Kidney capillary endothelial cell (primary cell): ENCODE data around the gene ZNF497.
"Not testable (repeated sequence)": the region's sequence is repeated elsewhere in the genome, so short reads cannot be mapped to it uniquely, and the experiment has no call there.

Experiments used
- DNase-seq: peaks from one replicate; pipeline ENCODE4 v3.0.0-alpha.2; 2018; ENCODE audit warnings: low spot score

ZNF497 gene

DNA sequence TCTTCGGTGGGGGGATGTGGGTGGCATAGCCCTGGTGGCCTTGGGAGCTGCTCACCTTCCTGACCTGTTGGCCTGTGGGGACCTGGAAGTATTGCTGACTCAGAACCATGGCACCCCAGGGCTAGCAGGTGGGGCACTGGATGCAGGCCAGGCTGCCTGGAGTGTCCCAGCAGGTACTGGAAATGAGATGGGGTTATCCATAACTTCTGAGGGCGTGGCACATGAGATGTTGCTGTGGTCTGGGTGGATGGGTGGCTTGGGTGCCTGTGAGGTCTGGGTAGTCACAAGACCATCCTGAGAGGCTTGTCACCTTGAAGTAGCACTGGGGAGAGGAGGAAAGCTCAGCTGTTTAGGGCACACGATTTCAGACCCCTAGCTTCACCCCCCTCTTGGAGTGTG is 32.3 kb upstream of the ZNF497 start:
- DNase-seq = no peak

- no peak for DNase-seq
Measured at GRCh38 chr19:58393725-58394033, 31.1 kb upstream of the ZNF497 start.

DNA sequence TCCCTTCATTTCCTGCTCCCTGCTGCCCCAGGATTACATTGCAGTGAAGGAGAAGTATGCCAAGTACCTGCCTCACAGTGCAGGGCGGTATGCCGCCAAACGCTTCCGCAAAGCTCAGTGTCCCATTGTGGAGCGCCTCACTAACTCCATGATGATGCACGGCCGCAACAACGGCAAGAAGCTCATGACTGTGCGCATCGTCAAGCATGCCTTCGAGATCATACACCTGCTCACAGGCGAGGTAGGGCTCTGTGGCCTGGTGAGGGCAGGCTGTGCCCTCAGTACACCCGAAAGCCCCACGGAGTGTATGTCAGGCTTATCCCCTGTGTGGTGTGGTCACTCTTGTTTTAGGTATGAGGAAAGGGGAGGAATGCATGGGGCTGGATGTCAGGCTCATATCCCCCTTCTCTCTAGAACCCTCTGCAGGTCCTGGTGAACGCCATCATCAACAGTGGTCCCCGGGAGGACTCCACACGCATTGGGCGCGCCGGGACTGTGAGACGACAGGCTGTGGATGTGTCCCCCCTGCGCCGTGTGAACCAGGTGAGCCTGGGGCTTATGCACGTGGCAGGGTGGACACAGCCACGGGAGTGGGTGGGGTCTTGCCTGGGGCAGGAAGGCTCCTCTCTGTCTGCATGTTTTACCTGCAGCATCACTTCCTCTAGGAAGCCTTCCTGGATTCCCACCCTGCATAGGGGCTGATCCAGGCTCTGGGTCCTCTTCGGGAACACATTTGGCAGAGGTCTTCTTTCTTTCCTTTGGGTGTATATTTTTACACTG is 30.6 kb upstream of the ZNF497 start:
- no peak for DNase-seq

DNA sequence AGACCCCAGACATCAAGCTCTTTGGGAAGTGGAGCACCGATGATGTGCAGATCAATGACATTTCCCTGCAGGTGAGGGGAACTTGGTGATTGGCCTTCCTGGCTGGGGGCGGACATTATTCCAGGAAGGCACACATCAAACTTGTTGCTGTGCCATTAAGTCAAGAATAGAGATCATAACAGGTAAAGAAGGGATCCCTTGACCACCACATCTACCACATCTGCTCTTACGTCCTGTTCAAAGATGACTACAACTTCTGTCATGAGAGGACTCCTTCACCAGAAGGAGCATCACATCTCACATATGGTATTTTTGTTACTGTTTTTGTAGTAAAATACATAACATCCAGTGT is 25.6 kb upstream of the ZNF497 start:
- DNase-seq = no peak

GRCh38 chr19:58387338-58388174 is 25.0 kb upstream of the ZNF497 start:
- DNase-seq = no peak

DNA sequence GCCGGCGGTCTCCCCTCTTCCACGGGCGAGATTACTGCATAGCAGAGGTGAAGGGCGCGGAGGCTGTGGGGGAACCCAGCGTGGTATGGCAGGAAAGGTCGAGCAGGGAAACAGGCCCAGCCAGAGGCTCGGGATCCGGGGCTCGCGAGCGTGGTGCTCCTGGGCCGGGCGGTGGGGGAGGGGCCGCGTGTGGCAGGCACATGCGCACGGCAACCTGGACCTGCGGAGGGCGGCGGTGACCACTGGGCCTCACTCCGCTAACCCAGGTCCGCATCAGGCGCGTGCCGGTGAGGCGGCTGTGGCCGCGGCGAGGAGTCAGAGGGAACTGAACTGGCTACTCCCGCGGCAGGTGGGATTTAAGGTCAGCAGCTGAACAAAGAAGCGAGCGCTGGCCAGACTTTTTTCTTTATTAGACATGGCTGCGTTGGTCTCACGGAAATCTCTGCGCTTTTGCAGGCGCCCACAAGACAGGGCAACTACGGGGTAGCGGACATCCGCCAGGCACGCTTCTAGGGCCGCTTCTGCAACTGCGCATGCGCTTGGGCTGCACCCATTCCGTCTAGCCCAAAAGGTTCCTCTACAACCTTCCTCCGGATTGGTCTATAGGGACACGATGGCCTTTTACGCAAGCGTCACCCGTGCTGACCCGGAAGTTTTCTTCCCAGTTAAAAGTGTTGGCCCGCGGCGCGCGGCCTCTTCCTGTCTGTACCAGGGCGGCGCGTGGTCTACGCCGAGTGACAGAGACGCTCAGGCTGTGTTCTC is 24.2 kb upstream of the ZNF497 start, which contains the start of gene RPS5:
Gene RPS5, plus strand, starts transcription at position 694 of the 762 bp plus-strand sequence. CDS start 869 bp downstream, outside the sequence.
- DNase-seq = peak; percentile 99

- DNase-seq = no peak
Measured at GRCh38 chr19:58385891-58386575, 23.5 kb upstream of the ZNF497 start.

DNA sequence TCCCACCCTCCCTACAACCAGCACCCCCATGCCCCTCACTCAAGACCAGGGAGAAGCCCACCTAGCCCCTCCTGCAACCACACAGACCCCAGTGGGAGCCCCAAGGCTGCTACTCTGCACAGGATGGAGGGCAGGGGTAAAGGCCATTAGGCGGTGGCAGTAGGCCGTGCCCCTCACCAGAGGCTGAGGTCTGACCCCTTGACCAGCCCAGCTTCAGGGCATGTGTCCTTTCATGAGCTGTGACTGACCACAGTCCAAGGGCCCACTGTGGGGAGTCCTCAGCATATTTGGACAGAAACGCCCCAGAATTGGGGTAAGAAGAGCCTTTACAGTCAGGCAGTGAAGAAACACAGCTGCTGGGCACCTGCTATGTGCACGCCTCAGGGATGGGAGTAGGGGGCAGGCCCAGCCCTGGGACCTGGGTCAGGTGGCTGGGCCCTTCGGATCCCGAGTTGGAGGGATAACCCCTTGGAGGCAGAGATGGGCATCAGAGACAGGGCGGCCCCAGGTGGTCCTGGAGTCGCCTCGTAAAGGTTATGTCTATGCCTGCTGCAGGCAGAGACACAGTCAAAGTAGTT is 22.9 kb upstream of the ZNF497 start:
- DNase-seq = no peak

- DNase-seq = no peak
Measured at GRCh38 chr19:58382997-58383603, 20.5 kb upstream of the ZNF497 start.

- DNase-seq = no peak
Measured at GRCh38 chr19:58381460-58382212, 19.1 kb upstream of the ZNF497 start.

- peak; percentile 100 for DNase-seq
Measured at GRCh38 chr19:58380662-58381459, 18.3 kb upstream of the ZNF497 start, which contains the start of gene ZNF837. ZNF837 (minus strand) TSS chr19:58381030; CDS start chr19:58369332, 11,698 bp downstream.

- DNase-seq = no peak
Measured at GRCh38 chr19:58380037-58380661, 17.6 kb upstream of the ZNF497 start.

DNA sequence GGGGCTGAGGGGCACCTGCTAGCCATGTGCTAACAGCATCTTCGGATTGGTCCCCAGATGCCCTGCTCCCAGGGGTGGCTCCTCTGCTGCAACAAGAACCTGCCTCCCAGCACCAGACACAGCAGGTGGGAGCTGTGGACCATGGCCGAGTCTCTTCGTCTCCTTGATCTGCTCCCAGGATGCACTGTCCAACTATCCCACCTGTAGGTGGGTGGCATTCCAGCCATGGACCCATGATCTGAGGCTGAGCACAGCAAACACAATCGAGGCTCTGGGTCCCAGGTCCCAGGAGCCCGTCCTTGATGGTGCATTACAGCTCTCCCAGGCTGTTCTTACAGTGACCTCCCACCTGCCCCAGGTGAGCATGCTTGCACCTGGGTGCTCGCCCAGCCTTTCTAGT is 16.7 kb upstream of the ZNF497 start:
- no peak for DNase-seq

DNA sequence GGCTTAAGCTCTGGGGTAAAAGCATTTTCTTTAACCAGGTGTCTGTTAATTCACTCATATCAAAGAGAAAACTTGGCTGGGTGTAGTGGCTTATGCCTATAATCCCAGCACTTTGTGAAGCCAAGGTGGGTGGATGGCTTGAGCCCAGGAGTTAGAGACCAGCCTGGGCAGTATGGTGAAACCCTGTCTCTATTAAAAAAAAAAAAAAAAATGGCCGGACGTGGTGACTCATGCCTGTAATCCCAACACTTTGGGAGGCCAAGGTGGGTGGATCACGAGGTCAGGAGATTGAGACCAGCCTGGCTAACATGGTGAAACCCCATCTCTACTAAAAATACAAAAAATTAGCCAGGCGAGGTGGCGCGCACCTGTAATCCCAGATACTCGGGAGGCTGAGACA is 14.2 kb upstream of the ZNF497 start:
- not testable (repeated sequence) for DNase-seq

DNA sequence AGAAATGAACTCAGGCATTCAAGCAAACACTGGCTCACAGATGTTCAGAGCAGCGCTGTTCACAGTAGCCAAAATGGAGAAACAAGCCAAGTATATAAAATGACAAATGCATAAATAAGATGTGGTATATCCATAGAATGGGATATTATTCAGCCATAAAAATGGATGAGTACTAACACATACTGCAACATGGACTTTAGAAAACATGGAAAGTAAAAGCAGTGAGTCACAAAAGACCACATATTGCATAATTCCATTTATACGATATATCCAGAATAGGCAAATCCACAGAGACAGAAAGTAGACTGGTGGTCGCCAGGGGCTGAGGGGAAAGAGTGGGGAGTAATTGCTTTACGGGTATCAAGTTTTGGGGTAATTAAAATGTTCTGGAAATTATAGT is 11.6 kb upstream of the ZNF497 start:
- DNase-seq = no peak

GRCh38 chr19:58372311-58373133 is 10.0 kb upstream of the ZNF497 start:
- DNase-seq = no peak

DNA sequence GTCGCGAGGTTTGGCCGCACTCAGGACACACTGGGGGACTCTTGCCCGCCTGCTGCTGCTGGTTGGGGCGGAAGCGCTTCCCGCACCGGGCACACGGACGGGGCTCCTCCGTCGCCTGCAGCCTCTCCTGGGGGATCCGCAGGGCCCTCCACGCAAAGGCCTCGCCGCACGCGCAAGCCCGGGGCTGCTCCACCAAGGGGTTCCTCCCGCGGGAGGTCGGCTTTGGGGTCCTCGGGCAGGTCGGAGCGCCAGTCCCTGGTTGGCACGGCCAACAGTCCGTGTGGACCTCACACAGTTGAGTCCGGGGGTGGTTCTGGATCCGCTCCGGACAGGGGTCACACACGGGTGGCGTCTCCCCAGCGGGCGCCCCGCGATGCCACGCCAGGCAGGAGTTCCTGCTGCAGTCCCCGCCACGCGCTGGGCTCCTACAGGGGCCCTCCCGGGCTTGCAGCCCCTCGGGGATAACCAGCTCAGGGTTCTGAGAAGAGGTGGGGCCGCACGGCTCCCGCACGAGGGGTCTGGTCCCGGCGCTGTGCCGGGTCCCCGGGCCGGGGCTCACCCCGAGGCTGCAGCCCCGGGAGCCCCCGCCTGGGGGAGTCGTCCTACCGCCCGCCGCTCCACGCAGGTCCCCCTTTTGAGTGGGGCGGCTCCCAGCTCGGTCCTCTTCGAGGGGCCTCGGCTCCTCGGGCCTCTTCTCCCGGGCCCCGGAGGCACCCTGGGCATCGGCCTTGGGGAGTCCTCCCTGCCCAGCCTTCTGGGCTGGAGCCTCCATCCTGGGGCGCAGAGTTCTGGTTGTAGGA is 6.2 kb upstream of the ZNF497 start:
- DNase-seq = no peak
